OCI-LY1 (cell line): ENCODE measurements around the gene KAT5.

Experiments used
- H2AFZ ChIP-seq: fragments of 200-600 bp; sonication (generic), shearing (Covaris generic); 2 replicates; pipeline ENCODE4 v1.6.0; 2014; ENCODE audit warnings: antibody characterized with exemption, mild to moderate bottlenecking, low read length
- H3F3A ChIP-seq: fragments of 200-600 bp; sonication (generic), shearing (Covaris generic); 2 replicates; pipeline ENCODE4 v1.6.0; 2014; ENCODE audit warnings: mild to moderate bottlenecking, antibody characterized with exemption, low read length, moderate library complexity; ENCODE audit not compliant: insufficient read depth
- H3K27ac ChIP-seq: fragments of 200-600 bp; sonication (generic); 2 replicates; pipeline ENCODE4 v1.5.1; 2014; ENCODE audit warnings: low read length, mixed run types, mild to moderate bottlenecking, low read depth; ENCODE audit not compliant: poor library complexity, severe bottlenecking
- H3K27me3 ChIP-seq: fragments of 200-600 bp; sonication (generic); 2 replicates; pipeline ENCODE4 v1.6.0; 2014; ENCODE audit warnings: antibody characterized with exemption, mild to moderate bottlenecking, low read length, moderate library complexity; ENCODE audit not compliant: insufficient read depth
- H3K36me3 ChIP-seq: fragments of 200-600 bp; sonication (generic); 2 replicates; pipeline ENCODE4 v1.6.1; 2014; ENCODE audit warnings: mild to moderate bottlenecking, antibody characterized with exemption, low read length, moderate library complexity, mixed read lengths; ENCODE audit not compliant: insufficient read depth
- H3K4me1 ChIP-seq: fragments of 200-600 bp; sonication (generic); 2 replicates; pipeline ENCODE4 v1.5.1; 2014; ENCODE audit warnings: mild to moderate bottlenecking, low read length, moderate library complexity; ENCODE audit not compliant: insufficient read depth, severe bottlenecking
- H3K4me2 ChIP-seq: fragments of 200-600 bp; sonication (generic), shearing (Covaris generic); 2 replicates; pipeline ENCODE4 v1.6.1; 2014; ENCODE audit warnings: low read length
- H3K4me3 ChIP-seq: fragments of 200-600 bp; sonication (generic); 2 replicates; pipeline ENCODE4 v1.5.1; 2014; ENCODE audit warnings: low read length, low read depth, mild to moderate bottlenecking, mixed read lengths; ENCODE audit not compliant: poor library complexity, severe bottlenecking
- H3K79me2 ChIP-seq: fragments of 200-600 bp; shearing (Covaris generic); 2 replicates; pipeline ENCODE4 v1.6.1; 2016; ENCODE audit warnings: mixed run types, low read length, mixed read lengths; ENCODE audit not compliant: insufficient read depth
- H3K9ac ChIP-seq: fragments of 200-600 bp; sonication (generic), shearing (Covaris generic); 2 replicates; pipeline ENCODE4 v1.6.1; 2014; ENCODE audit warnings: mild to moderate bottlenecking, low read length, mixed read lengths
- H3K9me2 ChIP-seq: fragments of 200-600 bp; sonication (generic), shearing (Covaris generic); 2 replicates; pipeline ENCODE4 v1.6.1; 2014; ENCODE audit warnings: low read depth, mild to moderate bottlenecking, low read length, mixed read lengths
- H3K9me3 ChIP-seq: fragments of 200-600 bp; shearing (Covaris generic); 2 replicates; pipeline ENCODE4 v1.6.1; 2014; ENCODE audit warnings: low read length, mixed read lengths
- H4K20me1 ChIP-seq: fragments of 200-600 bp; sonication (generic), shearing (Covaris generic); 2 replicates; pipeline ENCODE4 v1.6.0; 2016; ENCODE audit warnings: mild to moderate bottlenecking, low read length; ENCODE audit not compliant: insufficient read depth
- CTCF ChIP-seq: fragments of 200-600 bp; sonication (generic), shearing (Covaris generic); IDR thresholded peaks from 2 replicates; pipeline ENCODE4 v1.5.1; 2017; ENCODE audit warnings: mild to moderate bottlenecking, antibody characterized with exemption, low read length, moderate library complexity, mixed read lengths
- EZH2 ChIP-seq: fragments of 200-600 bp; sonication (generic), shearing (Covaris generic); IDR thresholded peaks from 2 replicates; pipeline ENCODE4 v1.8.0; 2017; ENCODE audit warnings: borderline replicate concordance, mixed run types, mild to moderate bottlenecking, antibody characterized with exemption, low read length, moderate library complexity, mixed read lengths

KAT5 gene

DNA sequence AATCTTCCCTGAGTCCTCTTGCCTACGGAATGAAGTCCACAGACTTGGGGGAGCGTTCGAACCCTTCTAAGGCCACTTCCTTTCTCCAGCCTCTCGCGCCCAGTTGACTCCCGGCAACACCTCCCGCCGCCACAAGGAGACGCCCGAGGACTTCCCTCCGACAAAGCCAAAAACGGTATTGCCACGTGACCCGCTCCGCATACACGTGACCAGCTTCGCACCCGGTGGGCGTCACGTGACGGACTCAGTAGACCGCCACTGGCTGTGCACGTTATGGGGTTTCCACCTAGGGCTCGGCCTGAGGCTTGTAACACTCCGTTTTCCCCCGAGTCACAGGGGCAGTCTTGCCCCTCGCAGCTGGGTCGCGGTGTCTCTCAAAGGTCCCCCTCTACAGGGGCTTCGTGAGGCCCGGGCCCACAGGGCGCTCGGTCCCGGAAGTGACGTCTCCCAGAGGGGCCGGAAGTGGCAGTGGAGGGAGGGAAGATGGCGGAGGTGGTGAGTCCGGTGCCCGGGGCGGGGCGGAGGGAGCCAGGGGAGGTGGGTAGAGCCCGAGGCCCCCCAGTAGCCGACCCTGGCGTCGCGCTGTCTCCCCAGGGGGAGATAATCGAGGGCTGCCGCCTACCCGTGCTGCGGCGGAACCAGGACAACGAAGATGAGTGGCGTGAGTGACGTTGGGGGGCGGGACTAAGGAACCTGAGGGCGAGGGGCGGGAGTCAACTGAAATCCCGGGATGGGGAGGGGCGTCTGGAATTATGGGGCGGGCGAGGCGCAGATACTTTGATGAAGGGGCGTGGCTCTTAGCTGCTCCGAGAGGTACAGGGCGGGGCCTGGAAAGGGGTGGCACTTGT, at the start of gene KAT5:
Gene KAT5 (plus strand): TSS at position 468 of the 848 bp plus-strand sequence. CDS start 16 bp downstream, at position 484.
- peak within 1 kb of the TSS; percentile 88 for H3K4me2 ChIP-seq
- no peaks in the 10 kb centered on the region for H4K20me1 ChIP-seq
- peak within 1 kb of the TSS; percentile 80 for H3K9ac ChIP-seq
- H3K27ac ChIP-seq = peak within 1 kb of the TSS; percentile 90
- H3K27me3 ChIP-seq = no peaks in the 10 kb centered on the region
- no peaks in the 10 kb centered on the region for H3K9me2 ChIP-seq
- H3K79me2 ChIP-seq = no peaks in the 10 kb centered on the region
- no peaks in the 10 kb centered on the region for H3F3A ChIP-seq
- peak within 1 kb of the TSS; percentile 60 for H2AFZ ChIP-seq
- H3K36me3 ChIP-seq = peaks cover 38% of the 10 kb centered on the region
- peaks cover 22% of the 10 kb centered on the region for H3K4me1 ChIP-seq
- H3K4me3 ChIP-seq = peak within 1 kb of the TSS; percentile 76
- TF ChIP-seq CTCF = peak; percentile 95
- no peak for TF ChIP-seq EZH2
- H3K9me3 ChIP-seq = no peaks in the 10 kb centered on the region

DNA sequence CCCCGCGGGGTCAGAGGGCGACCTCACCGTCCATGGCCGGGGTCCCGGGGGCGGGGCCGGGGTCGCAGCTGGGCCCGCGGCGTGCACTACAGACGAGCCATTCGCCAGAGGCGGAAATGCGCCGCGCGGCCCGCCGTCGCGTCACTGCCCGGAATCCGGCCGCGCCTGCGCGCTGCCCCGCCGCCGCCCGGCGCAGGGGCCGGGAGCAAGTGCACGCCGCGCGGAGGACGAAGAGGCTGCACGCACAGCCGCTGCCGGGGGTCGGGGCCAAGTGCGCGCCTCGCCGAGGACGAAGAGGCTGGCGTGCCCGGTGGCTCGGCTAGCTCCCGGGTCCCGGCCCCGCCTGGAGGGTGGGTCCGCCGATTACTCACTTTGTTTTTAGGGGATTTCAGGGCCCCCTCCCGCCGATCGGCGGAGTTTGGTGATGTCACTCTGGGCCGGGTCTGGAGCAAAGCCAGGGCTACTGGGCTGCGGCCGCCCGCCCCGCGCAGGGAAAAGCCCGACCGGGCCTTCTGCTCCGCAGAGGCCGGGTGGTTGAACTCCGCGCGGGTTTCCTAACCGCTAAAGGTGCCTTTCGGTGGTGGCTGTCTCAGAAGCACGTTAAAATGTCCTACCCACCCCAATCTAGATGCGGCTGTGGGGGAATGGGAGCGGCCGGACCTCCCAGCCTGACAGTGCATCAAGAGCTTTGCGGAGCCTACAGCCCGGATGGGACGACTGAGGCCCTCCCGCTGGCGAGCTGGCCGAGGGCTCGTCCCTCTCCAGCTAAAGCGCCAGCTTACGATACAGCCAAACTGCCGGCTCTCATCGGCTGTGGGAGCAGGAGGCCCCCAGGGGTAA, 49.0 kb upstream of the KAT5 start, which contains the start of gene RELA:
Gene RELA (minus strand): TSS at position 118 of the 840 bp plus-strand sequence. CDS start 84 bp downstream, at position 34.
- Histone ChIP-seq H3K9me3 (no peaks in the 10 kb centered on the region), H4K20me1 (no peaks in the 10 kb centered on the region), H3K4me3 (peak within 1 kb of the TSS; percentile 91), H3K36me3 (peaks cover 36% of the 10 kb centered on the region), H3K4me2 (peak within 1 kb of the TSS; percentile 100), H3K27me3 (no peaks in the 10 kb centered on the region), H3K79me2 (peaks cover 9% of the 10 kb centered on the region), H3K9ac (peak within 1 kb of the TSS; percentile 87), H3K4me1 (peaks cover 19% of the 10 kb centered on the region), H3F3A (no peaks in the 10 kb centered on the region), H2AFZ (peak within 1 kb of the TSS; percentile 77; the same call in 1 of the 2 replicates), H3K9me2 (no peaks in the 10 kb centered on the region), H3K27ac (peak within 1 kb of the TSS; percentile 81)
- TF ChIP-seq EZH2 = no peak
- TF ChIP-seq CTCF = no peak

- H2AFZ ChIP-seq = peak overlapping the region; percentile 77; the same call in 1 of the 2 replicates
- no peaks in the 10 kb centered on the region for H3K9me2 ChIP-seq
- peaks cover 9% of the 10 kb centered on the region for H3K79me2 ChIP-seq
- H3K4me3 ChIP-seq = peak overlapping the region; percentile 91
- H3K36me3 ChIP-seq = peaks cover 29% of the 10 kb centered on the region
- no peak for TF ChIP-seq EZH2
- TF ChIP-seq CTCF = no peak
- H3K9ac ChIP-seq = peak overlapping the region; percentile 77
- no peaks in the 10 kb centered on the region for H3K27me3 ChIP-seq
- H3F3A ChIP-seq = no peaks in the 10 kb centered on the region
- H3K27ac ChIP-seq = peak overlapping the region; percentile 81
- H3K9me3 ChIP-seq = no peaks in the 10 kb centered on the region
- H3K4me1 ChIP-seq = peaks cover 19% of the 10 kb centered on the region
- peak overlapping the region; percentile 93 for H3K4me2 ChIP-seq
- H4K20me1 ChIP-seq = no peaks in the 10 kb centered on the region
Measured at GRCh38 chr11:65663639-65664200, 48.3 kb upstream of the KAT5 start.
